NCI-H1092 (cell line): ENCODE results near the gene B4GALNT1.

Experiments used
- DNase-seq: peaks from one replicate; lab custom pipeline; 2025; lab: John Stamatoyannopoulos, UW

B4GALNT1 gene

DNA sequence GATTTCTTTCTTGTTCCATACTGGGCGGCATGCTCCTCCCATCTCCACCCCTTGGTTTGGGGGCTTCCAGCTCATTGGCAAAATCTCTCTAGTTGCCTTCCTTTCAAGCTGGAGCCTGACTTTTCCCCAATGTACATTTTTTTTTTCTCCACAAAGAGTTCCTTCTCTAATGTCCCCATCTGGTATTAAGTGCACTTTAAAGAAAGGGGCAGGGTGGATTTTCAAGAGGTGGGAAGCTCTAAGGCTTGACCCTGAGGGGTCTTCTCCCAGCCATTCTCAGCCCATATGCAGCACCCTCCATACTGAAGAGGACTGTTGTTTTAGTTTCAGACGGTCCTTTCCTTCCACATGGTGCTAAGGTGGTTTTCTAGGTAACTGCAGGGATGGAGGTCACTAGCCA lies 47.8 kb downstream of the B4GALNT1 start:
- no peak for DNase-seq

DNA sequence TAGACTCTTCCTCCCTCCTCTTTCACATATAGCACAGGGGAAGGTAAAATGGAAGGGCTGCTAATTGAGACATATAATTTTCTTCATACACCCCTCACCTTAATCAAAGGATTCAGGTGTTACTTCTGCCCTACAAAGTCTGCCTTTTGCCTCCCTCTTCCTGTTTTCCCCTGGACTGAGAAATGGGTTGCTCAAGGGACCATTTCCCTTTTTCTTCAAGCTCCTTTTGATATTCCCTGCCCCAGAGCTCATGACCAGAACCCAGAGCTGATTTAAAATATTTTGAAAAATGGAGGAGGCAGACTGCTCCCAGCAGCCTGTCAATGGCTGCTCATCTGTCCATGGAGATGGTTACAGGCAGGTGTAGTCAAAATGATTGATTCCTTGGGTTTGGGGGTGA lies 48.3 kb downstream of the B4GALNT1 start:
- DNase-seq: no peak

GRCh38 chr12:57584050-57584449 lies 49.0 kb downstream of the B4GALNT1 start:
- DNase-seq: no peak

GRCh38 chr12:57583008-57583831 lies 49.8 kb downstream of the B4GALNT1 start:
- DNase-seq: peak; percentile 63

- DNase-seq: no peak
Measured at GRCh38 chr12:57582440-57582839, 50.6 kb downstream of the B4GALNT1 start.

DNA sequence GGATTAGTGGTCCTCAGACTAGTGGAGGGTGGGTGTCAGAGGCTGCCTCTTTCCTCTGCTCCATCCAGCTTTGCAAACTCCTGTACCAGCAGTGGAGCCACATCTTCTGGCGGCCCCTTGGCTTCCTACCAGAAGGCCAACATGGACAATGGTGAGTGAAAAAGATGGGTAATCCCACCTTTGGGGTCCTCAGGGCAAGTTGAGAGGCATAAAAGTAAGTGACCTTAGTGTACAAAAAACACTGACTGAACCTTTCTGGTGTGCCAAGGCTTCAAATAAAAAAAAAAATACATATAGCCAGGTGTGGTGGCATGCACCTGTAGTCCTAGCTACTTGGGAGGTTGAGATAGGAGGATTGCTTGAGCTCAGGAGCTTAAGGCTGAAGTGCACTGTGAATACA lies 51.2 kb downstream of the B4GALNT1 start:
- DNase-seq: no peak

DNA sequence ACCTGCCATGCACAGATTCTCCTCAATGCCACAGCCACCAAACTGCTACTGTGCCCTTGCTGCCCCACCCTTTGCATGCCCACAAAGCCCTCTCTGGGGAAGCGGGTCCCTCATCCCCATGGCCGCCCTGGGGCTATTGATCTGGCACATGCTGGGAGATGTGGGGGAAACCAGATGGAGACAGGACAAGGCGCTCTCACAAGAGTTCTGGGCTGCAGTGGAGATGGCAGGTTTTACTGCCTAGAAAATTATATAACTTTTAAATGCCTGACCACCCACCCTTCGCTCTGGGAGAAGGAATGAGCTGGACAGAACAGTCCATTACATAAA lies 52.6 kb downstream of the B4GALNT1 start:
- no peak for DNase-seq

DNA sequence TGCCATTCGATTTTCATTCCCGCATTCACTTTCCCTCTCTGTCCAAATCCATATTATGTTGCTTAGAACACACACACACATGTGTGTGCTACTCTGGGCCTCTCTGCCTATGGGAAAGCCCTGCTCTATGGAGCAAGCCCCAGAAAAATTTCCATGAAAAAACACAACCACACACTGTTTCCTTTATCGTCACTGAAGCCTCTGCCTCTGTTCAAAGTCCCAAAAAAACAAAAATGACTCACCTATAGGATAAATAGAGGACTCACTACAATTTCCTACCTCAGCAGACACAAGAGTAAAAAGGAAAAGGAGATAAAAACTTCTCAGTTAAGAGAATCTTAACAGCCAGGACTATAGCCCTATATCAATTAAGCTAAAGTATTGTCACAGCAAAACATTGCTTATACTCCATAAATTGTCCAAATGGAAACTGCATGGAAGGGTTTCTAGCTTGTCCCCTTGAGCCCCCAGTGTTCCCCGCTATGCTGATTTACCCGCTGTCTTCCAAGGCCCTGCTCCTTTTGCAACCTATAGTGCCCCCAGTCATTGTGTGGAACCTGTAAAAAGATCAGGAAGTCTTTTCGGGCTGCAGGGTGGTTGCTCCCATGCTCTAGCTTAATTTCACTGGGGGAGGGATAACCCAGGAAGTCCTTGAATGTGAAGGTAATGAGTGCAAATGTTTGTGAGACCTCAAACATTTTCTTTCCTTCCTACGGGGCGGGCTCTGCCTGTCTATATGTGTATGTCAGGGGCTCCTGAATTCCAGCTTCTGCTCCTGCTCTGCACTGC lies 53.1 kb downstream of the B4GALNT1 start:
- no peak for DNase-seq

DNA sequence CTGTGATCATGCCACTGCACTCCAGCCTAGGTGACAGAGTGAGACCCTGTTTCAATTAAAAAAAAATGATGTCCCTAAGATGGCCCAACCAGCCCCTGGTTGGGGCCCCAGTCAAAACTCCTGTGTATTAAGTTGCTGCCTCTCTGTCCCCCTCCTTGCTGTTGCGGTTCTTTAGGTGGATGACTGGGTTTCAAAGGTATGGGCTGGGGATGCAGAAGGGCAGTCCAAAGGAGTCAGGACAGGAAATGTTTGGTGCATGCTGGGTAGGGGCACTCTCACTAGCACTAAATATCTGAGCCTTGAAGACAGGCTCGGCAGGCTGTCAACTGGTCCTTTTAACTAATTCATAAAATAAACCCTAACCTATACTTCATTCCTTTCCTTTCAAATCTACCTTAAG lies 54.0 kb downstream of the B4GALNT1 start:
- DNase-seq: no peak

DNA sequence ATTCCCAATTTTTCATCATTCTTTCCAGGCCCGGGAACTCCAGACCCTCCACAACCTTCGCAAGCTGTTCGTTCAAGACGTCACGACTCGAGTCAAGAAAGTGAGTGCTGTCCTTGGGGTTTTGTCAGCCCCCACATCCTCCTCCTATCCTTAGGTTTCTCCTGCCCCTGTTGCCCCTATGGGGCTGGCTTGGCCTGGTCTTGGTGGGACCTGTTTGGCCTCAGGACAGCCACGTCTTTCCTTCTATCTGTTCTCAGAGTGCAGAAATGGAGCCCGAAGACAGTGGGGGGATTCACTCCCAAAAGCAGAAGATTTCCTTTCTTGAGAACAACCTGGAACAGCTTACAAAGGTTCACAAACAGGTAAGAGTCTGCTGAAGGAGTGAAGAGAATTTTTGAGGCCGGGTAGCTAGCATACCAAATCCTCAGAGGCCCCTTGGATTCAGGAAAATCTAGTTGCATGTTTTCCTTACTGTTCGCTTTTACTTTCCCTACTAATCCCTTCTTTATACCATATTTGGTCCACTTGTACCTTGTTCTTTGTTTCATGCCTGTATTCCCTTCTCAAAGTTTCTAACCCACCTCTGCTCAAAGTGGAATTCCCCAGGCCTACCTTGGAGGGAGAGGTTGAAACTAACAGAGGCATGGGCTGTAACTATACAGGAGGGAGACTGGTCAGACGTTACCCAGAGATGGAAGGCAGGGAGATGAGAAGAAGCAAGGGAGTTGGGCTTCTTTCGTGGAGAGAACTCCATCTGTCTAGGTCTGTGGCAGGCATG lies 54.8 kb downstream of the B4GALNT1 start:
- no peak for DNase-seq

GRCh38 chr12:57576613-57577160 lies 56.3 kb downstream of the B4GALNT1 start:
- no peak for DNase-seq
